Measurements from ENCODE around the gene DIAPH3.

DIAPH3 gene

DNA sequence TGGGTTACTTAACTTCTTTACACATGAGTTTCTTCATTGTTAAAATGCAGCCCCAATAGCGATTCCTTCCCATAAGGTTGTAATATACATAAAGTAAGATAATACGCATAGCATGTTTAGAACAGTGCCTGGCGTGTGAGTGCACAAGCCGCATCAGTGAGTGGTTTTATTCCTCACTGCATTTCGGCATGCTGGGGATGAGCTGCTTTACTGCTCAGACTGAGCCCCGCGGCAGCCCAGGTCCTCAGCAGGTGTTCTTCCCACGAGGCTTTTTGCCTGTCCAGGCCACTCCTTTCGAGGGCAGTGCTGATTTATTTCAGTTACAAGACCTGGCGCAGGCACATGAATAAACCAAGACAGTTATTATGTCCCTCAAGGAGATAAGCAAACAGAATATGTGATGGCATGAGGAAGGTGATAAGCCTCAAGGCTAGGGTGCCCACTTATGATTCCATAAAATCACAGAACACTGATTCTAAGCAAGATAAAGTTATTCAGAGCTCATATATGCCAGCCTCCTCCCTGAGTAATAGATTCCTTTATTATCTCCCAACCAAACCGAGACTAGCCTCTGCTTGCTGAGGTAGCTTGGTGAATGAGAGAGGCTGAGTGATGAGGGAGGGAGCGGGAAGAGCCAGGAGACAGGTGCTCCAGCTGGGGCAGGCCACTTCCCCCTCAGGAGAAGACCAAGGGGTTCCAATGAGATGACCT lies 505.5 kb downstream of the DIAPH3 start:
- DNase-seq (ENCODE audit: low read depth) = no peak
- TF ChIP-seq, protein P1, sequence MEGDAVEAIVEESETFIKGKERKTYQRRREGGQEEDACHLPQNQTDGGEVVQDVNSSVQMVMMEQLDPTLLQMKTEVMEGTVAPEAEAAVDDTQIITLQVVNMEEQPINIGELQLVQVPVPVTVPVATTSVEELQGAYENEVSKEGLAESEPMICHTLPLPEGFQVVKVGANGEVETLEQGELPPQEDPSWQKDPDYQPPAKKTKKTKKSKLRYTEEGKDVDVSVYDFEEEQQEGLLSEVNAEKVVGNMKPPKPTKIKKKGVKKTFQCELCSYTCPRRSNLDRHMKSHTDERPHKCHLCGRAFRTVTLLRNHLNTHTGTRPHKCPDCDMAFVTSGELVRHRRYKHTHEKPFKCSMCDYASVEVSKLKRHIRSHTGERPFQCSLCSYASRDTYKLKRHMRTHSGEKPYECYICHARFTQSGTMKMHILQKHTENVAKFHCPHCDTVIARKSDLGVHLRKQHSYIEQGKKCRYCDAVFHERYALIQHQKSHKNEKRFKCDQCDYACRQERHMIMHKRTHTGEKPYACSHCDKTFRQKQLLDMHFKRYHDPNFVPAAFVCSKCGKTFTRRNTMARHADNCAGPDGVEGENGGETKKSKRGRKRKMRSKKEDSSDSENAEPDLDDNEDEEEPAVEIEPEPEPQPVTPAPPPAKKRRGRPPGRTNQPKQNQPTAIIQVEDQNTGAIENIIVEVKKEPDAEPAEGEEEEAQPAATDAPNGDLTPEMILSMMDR (IDR thresholded peaks at IDR 0.05; ENCODE audit: insufficient read depth, low read depth, low read length, missing control alignments) = no peak
- H3K4me3 ChIP-seq (ENCODE audit: low read depth, low read length) = no peak overlapping the region

DNA sequence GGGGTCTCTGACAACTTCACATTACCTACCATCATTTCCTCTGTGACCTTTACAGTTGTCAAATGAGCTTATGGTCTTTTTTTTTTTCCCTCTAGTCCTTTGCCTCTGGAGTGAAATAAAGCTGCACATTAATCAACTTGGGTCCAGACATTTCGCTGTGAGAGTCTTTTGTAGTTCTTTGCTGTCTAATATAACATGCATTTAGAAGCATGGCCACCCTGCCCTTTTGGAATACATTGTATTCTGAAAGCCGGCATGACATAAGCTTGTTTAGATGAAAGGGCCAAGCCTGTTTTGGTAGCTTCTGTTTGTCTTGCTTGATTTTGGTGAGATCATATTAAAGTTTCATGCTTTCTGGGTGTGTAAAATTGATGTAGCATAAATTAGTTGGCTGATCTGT lies 509.8 kb downstream of the DIAPH3 start:
- TF ChIP-seq, protein P1 (IDR thresholded peaks at IDR 0.05; ENCODE audit: insufficient read depth, low read depth, low read length, missing control alignments) = no peak
- DNase-seq (ENCODE audit: low read depth) = no peak
- H3K4me3 ChIP-seq (ENCODE audit: low read depth, low read length) = no peak overlapping the region

DNA sequence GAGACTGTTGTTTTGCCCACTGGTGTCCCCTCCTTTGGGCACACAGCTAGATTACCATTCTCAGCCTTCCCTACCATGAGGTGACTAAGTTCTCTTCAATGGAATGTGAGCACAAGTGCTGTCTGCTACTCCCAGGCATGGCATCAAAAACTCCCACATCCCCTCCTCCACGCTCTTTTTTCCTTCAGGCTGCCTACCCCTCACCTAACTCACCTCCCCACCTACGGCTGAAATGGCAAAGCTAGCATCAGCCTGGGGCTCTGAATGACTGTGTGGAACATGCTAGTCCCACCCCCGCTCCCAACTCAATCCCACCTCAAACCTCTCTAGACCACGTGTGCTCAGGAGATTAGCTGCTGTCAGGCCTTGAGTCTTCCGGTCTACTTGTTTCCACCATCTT lies 512.2 kb downstream of the DIAPH3 start:
- TF ChIP-seq, protein P1 (IDR thresholded peaks at IDR 0.05; ENCODE audit: insufficient read depth, low read depth, low read length, missing control alignments) = no peak
- DNase-seq (ENCODE audit: low read depth) = no peak
- H3K4me3 ChIP-seq (ENCODE audit: low read depth, low read length) = no peak overlapping the region

DNA sequence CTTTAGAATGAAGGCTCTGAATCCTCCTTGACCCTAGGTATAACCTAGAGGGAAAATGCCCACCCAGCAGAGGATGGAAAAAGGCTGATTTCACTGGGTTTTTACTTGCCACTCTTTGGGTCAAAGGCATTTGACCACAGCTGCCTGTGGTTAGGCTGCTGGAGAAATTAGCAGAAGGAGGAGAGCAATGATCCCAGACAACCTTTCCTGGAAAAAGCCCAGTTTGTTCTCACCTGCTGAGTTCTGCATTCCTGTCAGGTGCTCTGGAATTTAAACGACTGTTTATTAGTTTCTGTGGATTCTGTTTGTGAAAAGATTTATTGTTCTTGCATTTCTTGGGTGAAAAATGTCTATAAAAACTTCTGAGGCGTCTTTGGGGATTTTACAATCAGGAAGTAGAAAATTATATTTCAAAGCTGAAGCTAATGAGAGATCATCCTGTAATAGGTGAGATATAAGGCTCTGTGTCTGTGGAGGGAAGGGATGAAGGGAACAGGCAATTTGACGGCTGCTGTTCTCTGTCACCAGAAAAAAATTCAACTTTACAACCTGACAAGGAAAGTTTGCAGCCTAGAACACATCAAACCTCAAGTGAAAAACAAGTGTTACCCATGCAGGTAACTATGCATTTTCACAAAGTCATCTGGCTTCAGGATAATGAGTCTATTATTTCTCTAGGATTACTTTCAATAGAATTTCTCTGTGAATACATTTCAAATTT lies 519.7 kb downstream of the DIAPH3 start:
- TF ChIP-seq, protein P1 (IDR thresholded peaks at IDR 0.05; ENCODE audit: insufficient read depth, low read depth, low read length, missing control alignments) = no peak
- H3K4me3 ChIP-seq (ENCODE audit: low read depth, low read length) = no peak overlapping the region
- DNase-seq (ENCODE audit: low read depth) = no peak

DNA sequence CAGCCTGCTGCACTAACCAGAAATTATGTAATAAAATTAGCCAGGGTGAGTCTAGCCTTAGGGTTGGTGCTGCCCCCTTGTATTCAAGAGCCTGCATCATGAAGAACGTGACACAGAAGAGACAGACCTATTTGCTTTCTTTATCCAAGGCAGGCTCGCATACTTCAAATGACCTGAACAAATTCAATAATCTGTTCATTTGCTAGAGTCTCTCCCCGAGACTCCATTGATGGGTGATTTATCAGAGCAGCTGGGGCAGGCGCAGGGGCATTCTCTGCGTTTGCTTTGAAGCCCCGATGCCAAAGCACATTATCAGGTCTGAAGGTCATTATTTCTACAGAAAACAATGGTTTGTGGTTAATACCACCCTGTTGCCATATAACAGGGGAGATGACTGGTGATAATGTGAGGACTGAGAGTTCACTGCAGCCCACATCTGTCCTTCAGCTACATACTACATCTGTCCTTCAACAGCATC lies 520.3 kb downstream of the DIAPH3 start:
- H3K4me3 ChIP-seq (ENCODE audit: low read depth, low read length) = no peak overlapping the region
- DNase-seq (ENCODE audit: low read depth) = no peak
- TF ChIP-seq, protein P1 (IDR thresholded peaks at IDR 0.05; ENCODE audit: insufficient read depth, low read depth, low read length, missing control alignments) = no peak

DNA sequence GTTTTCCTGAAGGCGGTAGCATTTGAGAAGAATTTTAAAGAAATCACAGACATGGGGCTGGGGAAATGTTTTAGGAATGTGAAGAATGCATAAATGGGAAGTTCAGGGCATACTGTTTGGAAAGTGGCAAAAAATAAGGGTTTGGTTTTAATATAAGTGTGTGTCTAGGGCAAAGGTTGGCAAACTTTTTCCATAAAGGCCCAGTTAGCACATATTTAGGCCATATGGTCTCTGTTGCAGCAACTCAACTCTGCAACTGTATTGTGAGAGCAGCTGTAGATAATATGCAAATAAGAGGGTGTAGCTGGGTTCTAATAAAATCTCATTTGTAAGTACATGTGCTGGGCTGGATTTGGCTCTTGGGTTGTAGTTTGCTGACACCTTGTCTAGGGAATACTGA lies 521.9 kb downstream of the DIAPH3 start:
- TF ChIP-seq, protein P1 (IDR thresholded peaks at IDR 0.05; ENCODE audit: insufficient read depth, low read depth, low read length, missing control alignments) = no peak
- H3K4me3 ChIP-seq (ENCODE audit: low read depth, low read length) = no peak overlapping the region
- no peak for DNase-seq (ENCODE audit: low read depth)
